Mesendoderm (in vitro differentiated cells): ENCODE measurements around the gene ANO5. TPM values are rescaled to one million over a fixed set of nuclear protein-coding genes. Genes with fewer than 3 reads are reported as not detected.

ENCODE experiments used
- DNase-seq: peaks from one replicate; pipeline ENCODE4 v3.0.0; 2013
- H2AK5ac ChIP-seq: 2 replicates; pipeline ENCODE4 v1.6.1; 2013; ENCODE audit warnings: low read length, inconsistent platforms
- H2BK120ac ChIP-seq: 2 replicates; pipeline ENCODE4 v1.6.1; 2013; ENCODE audit warnings: low read depth, mild to moderate bottlenecking, low read length, moderate library complexity, mixed read lengths
- H2BK15ac ChIP-seq: replicated peaks from 2 replicates; pipeline ENCODE4 v1.6.1; 2013; ENCODE audit warnings: low read depth, mild to moderate bottlenecking, moderate library complexity
- H2BK5ac ChIP-seq: 2 replicates; pipeline ENCODE4 v1.6.1; 2013; ENCODE audit warnings: low read length, inconsistent platforms
- H3K18ac ChIP-seq: 2 replicates; pipeline ENCODE4 v1.6.1; 2013; ENCODE audit warnings: mild to moderate bottlenecking, low read length, mixed read lengths
- H3K23ac ChIP-seq: one replicate; pipeline ENCODE4 v1.6.1; 2013; ENCODE audit warnings: low read length
- H3K27ac ChIP-seq: 2 replicates; pipeline ENCODE4 v1.5.1; 2013; ENCODE audit warnings: low read depth, mild to moderate bottlenecking, inconsistent platforms, low read length, moderate library complexity
- H3K27me3 ChIP-seq: 2 replicates; pipeline ENCODE4 v1.6.1; 2013; ENCODE audit warnings: low read length, control low read depth, mild to moderate bottlenecking, inconsistent platforms; ENCODE audit not compliant: insufficient read depth, poor library complexity
- H3K36me3 ChIP-seq: 2 replicates; pipeline ENCODE4 v1.6.1; 2013; ENCODE audit warnings: low read length, inconsistent platforms; ENCODE audit not compliant: control insufficient read depth, insufficient read depth
- H3K4ac ChIP-seq: one replicate; pipeline ENCODE4 v1.6.1; 2013; ENCODE audit warnings: low read depth, mild to moderate bottlenecking, low read length, moderate library complexity
- H3K4me1 ChIP-seq: 2 replicates; pipeline ENCODE4 v1.6.1; 2013; ENCODE audit warnings: low read depth, low read length, inconsistent platforms; ENCODE audit not compliant: control insufficient read depth
- H3K4me2 ChIP-seq: 2 replicates; pipeline ENCODE4 v1.6.1; 2013; ENCODE audit warnings: low read length
- H3K4me3 ChIP-seq: 2 replicates; pipeline ENCODE4 v1.5.1; 2013; ENCODE audit warnings: mild to moderate bottlenecking, low read length
- H3K56ac ChIP-seq: one replicate; pipeline ENCODE4 v1.6.1; 2013; ENCODE audit warnings: low read length
- H3K79me1 ChIP-seq: 2 replicates; pipeline ENCODE4 v1.6.1; 2013; ENCODE audit warnings: low read length, inconsistent platforms
- H3K79me2 ChIP-seq: 2 replicates; pipeline ENCODE4 v1.6.1; 2013; ENCODE audit warnings: mild to moderate bottlenecking, low read length; ENCODE audit not compliant: control insufficient read depth, insufficient read depth
- H3K9ac ChIP-seq: 2 replicates; pipeline ENCODE4 v1.6.1; 2013; ENCODE audit warnings: low read length, inconsistent platforms
- H4K5ac ChIP-seq: one replicate; pipeline ENCODE4 v1.6.1; 2013; ENCODE audit warnings: low read length
- H4K8ac ChIP-seq: one replicate; pipeline ENCODE4 v1.6.1; 2013; ENCODE audit warnings: low read depth, mild to moderate bottlenecking, control low read depth, low read length, moderate library complexity
- WGBS: extraction: QIAGEN DNeasy Blood & Tissue Kit; methylation state at CpG from one replicate; pipeline ENCODE4 v1.1.7; 2013; ENCODE audit warnings: low lambda C conversion rate, missing lambda C conversion rate; ENCODE audit not compliant: insufficient coverage; ENCODE audit errors: extremely low coverage; 5-methylcytosine and 5-hydroxymethylcytosine counted together
- polyA plus RNA-seq, 2 experiments: library from polyadenylated mRNA; stranded (reverse); fragments of 200-250 nt; gene quantifications; one replicate each; pipeline ENCODE4 v1.2.3, GENCODE V29; 2013

Gene ANO5, protein sequence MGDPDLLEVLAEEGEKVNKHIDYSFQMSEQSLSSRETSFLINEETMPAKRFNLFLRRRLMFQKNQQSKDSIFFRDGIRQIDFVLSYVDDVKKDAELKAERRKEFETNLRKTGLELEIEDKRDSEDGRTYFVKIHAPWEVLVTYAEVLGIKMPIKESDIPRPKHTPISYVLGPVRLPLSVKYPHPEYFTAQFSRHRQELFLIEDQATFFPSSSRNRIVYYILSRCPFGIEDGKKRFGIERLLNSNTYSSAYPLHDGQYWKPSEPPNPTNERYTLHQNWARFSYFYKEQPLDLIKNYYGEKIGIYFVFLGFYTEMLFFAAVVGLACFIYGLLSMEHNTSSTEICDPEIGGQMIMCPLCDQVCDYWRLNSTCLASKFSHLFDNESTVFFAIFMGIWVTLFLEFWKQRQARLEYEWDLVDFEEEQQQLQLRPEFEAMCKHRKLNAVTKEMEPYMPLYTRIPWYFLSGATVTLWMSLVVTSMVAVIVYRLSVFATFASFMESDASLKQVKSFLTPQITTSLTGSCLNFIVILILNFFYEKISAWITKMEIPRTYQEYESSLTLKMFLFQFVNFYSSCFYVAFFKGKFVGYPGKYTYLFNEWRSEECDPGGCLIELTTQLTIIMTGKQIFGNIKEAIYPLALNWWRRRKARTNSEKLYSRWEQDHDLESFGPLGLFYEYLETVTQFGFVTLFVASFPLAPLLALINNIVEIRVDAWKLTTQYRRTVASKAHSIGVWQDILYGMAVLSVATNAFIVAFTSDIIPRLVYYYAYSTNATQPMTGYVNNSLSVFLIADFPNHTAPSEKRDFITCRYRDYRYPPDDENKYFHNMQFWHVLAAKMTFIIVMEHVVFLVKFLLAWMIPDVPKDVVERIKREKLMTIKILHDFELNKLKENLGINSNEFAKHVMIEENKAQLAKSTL
- polyA plus RNA-seq (2013, experiment 1 of 2), result 1.4 TPM
- 1.5 TPM for polyA plus RNA-seq (2013, experiment 2 of 2)

DNA sequence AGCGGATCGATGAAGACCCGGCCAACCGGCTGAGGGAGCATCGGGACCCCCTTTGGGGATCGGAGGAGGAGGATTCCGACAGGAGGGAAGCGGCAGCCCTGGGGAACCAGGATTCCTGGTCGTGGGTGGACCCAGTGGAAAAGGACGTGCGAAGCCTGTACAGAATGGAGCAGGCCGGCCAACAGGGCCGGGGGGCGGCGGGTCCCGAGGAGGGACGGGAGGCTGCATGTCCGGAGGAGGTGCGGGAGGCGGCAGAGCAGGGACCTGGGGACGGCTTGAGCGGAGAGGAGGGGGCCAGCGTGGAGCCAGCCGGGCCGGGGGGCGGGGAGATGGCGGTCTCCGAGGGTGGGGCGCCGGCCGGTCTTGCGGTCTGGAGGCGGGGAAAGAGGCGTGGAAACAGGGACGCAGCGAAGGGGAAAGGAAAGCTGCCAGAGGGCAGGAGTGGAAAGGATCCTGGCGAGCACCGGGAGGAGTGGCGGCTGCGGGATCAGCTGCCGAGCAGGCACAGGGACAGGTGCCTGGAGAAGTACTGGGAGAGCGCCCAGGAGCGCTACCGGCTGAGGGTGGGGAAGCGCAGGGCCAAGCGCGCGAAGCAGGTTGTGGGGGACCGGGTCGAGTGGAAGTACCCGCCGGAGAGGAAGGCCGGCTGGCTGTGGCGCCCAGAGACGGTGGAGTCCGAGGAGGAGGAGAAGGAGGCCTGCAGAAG is at the start of gene ANO5:
Gene ANO5, plus strand, starts transcription at position 444 of the 706 bp plus-strand sequence. CDS start 408 bp downstream, outside the sequence.
- Histone ChIP-seq H2BK120ac (no peak within 1 kb of the TSS), H3K4me2 (peak within 1 kb of the TSS; percentile 73), H3K56ac (peak within 1 kb of the TSS; percentile 89), H3K27ac (no peak within 1 kb of the TSS), H3K79me1 (no peaks in the 10 kb centered on the region), H3K36me3 (no peaks in the 10 kb centered on the region), H3K4me1 (peaks cover 3% of the 10 kb centered on the region), H3K27me3 (no peaks in the 10 kb centered on the region), H4K8ac (no peak within 1 kb of the TSS), H3K4ac (no peak within 1 kb of the TSS), H3K23ac (peak within 1 kb of the TSS; percentile 90), H2BK5ac (no peak within 1 kb of the TSS), H2BK15ac (no peak within 1 kb of the TSS), H3K79me2 (no peaks in the 10 kb centered on the region), H3K9ac (peak within 1 kb of the TSS; percentile 74), H3K4me3 (peak within 1 kb of the TSS; percentile 73), H4K5ac (no peak within 1 kb of the TSS), H2AK5ac (no peak within 1 kb of the TSS), H3K18ac (peak within 1 kb of the TSS; percentile 78)
- peak; percentile 85 for DNase-seq
- WGBS, result no CpG with 5 or more reads among the region's 56 CpGs

DNA sequence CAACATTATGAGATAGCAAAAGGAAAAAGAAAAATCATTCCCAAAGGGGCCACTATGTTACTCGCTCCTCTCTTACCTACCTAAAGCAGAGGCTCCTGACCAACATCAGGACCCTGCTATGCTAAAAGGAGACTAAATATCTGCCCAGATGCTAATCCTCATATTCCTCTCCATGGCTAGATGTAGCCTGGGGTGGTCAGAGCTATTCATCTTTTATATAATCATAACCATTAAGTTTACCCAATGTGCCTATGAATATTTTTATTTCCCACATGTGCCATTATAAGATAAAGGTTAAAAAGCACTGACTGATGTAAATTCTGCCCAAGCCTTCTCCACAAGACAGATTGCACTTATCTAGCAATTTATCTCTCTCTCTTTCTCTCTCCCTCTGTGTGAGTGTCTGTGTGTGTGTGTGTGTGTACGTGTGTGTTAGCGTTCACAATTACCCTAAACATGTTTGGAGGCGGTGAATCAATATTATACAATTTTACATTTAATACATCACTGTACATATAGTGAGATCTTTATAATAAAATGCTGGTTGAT is 41.2 kb upstream of the ANO5 start:
- no peak for DNase-seq

DNA sequence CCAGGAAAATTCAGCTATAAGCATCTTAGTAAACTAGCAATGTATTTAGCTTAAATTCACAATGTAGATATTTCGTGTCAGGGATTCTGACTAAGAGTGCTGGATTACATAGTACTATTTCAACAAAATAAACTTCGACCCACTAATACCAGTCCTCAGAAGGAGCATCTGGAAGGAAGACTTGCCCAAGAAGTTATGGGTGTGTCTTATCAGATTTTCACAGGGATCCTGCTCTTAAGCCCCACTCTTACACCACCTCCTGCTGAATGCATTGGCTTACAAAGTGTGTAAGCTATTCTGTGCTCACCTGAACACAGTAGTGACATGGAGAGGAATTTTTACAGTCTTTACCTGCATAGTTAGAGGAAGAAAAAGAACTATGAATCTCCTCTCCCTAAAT is 35.4 kb upstream of the ANO5 start:
- Histone ChIP-seq H3K27ac (no peak overlapping the region), H3K79me2 (no peaks in the 10 kb centered on the region), H3K56ac (no peak overlapping the region), H4K5ac (no peak overlapping the region), H3K36me3 (no peaks in the 10 kb centered on the region), H3K18ac (no peak overlapping the region), H2BK120ac (no peak overlapping the region), H3K9ac (no peak overlapping the region), H2AK5ac (no peak overlapping the region), H3K4ac (no peak overlapping the region), H3K4me3 (no peak overlapping the region), H3K79me1 (no peaks in the 10 kb centered on the region), H3K27me3 (no peaks in the 10 kb centered on the region), H4K8ac (no peak overlapping the region), H2BK5ac (no peak overlapping the region), H2BK15ac (no peak overlapping the region), H3K4me1 (no peaks in the 10 kb centered on the region), H3K4me2 (no peak overlapping the region), H3K23ac (no peak overlapping the region)
- no peak for DNase-seq
- no CpG with 5 or more reads among the region's 2 CpGs for WGBS

More for the DNA sequence above, 41.2 kb upstream of the ANO5 start:
- Histone ChIP-seq H3K4me3 (no peak overlapping the region), H2BK120ac (no peak overlapping the region), H3K4ac (no peak overlapping the region), H3K23ac (no peak overlapping the region), H3K4me1 (no peaks in the 10 kb centered on the region), H2BK5ac (no peak overlapping the region), H2AK5ac (no peak overlapping the region), H3K56ac (no peak overlapping the region), H3K9ac (no peak overlapping the region), H3K27me3 (no peaks in the 10 kb centered on the region), H3K18ac (no peak overlapping the region), H2BK15ac (no peak overlapping the region), H3K36me3 (no peaks in the 10 kb centered on the region), H3K79me2 (no peaks in the 10 kb centered on the region), H4K8ac (no peak overlapping the region), H3K4me2 (no peak overlapping the region), H3K79me1 (no peaks in the 10 kb centered on the region), H3K27ac (no peak overlapping the region), H4K5ac (no peak overlapping the region)
- no CpG with 5 or more reads among the region's 4 CpGs for WGBS

DNA sequence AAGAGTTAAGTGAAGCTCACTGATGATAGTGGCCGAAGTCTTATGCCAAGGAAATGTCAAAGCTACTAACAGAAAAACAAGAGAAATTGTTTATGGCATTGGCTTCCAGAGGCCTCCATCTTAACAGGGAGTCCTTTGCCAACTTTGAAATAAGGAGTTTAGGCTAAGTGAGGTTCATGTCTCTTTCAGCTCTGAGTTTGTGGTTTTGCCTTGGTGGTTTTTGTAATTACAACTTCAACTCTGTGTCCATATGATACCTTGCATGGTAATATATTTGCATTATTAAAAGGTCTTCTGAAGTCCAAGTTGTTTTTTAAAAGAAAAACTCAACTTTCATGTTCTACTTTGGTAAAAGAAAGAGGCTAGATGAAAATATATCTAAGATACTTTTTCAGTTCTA is 31.4 kb upstream of the ANO5 start:
- Histone ChIP-seq H3K27me3 (no peaks in the 10 kb centered on the region), H4K5ac (no peak overlapping the region), H3K79me2 (no peaks in the 10 kb centered on the region), H4K8ac (no peak overlapping the region), H3K36me3 (no peaks in the 10 kb centered on the region), H3K18ac (no peak overlapping the region), H3K56ac (no peak overlapping the region), H3K4me2 (no peak overlapping the region), H3K4ac (no peak overlapping the region), H3K4me1 (no peaks in the 10 kb centered on the region), H3K79me1 (no peaks in the 10 kb centered on the region), H3K23ac (no peak overlapping the region), H3K27ac (no peak overlapping the region), H2BK5ac (no peak overlapping the region), H3K4me3 (no peak overlapping the region), H2BK120ac (no peak overlapping the region), H2AK5ac (no peak overlapping the region), H2BK15ac (no peak overlapping the region), H3K9ac (no peak overlapping the region)
- no peak for DNase-seq
- WGBS, result no CpG with 5 or more reads among the region's 1 CpG

DNA sequence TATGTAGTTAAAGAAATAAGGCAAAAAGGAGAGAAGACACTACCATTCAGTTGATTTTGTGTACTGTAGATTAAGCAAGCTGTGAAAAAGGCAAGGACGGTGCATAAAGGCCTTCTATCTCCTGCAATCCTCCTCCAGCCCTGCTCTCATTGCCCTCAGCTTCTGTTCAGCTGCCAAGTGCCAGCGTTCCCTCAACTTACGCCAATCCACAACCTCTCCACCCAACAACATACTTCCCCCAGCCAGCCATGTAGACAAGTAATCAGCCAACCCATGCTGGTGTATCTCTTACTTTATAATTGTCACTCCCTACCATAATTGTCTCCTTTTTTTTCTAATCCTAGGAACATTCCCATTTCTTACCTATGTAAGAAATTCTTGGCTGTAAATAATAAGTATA is 30.1 kb upstream of the ANO5 start:
- Histone ChIP-seq H4K8ac (no peak overlapping the region), H3K79me1 (no peaks in the 10 kb centered on the region), H2BK15ac (no peak overlapping the region), H3K27me3 (no peaks in the 10 kb centered on the region), H2BK5ac (no peak overlapping the region), H2BK120ac (no peak overlapping the region), H3K36me3 (no peaks in the 10 kb centered on the region), H3K9ac (no peak overlapping the region), H3K79me2 (no peaks in the 10 kb centered on the region), H2AK5ac (no peak overlapping the region), H3K4me1 (no peaks in the 10 kb centered on the region), H3K56ac (no peak overlapping the region), H3K27ac (no peak overlapping the region), H3K4ac (no peak overlapping the region), H3K23ac (peak overlapping the region; percentile 89), H3K4me3 (no peak overlapping the region), H3K18ac (no peak overlapping the region), H3K4me2 (no peak overlapping the region), H4K5ac (no peak overlapping the region)
- DNase-seq, result no peak
- WGBS, result no CpG with 5 or more reads among the region's 3 CpGs
